Omental fat pad (tissue), 4 donors: ENCODE data around the gene JADE2. TPM values are rescaled to one million over a fixed set of nuclear protein-coding genes. Genes with fewer than 3 reads are reported as not detected.

Experiments used
- ATAC-seq: fragments of 150-250 bp; one replicate; pipeline ENCODE4 v1.9.1; 2016; ENCODE audit warnings: mild to moderate bottlenecking, moderate library complexity; ENCODE audit not compliant: low FRiP score
- DNase-seq: peaks from one replicate; pipeline ENCODE4 v3.0.0-alpha.2; 2019; ENCODE audit warnings: low spot score
- small RNA-seq: library from RNA; depleted of rRNA; stranded (forward); fragments of <200 nt; gene quantifications from one replicate; pipeline ENCODE3, GENCODE V24; 2016
- total RNA-seq, 4 donors: library from RNA; depleted of rRNA; stranded (reverse); fragments of >200 nt; gene quantifications; one replicate each; pipeline ENCODE4 v1.1.0, GENCODE V29; 2016
- TF ChIP-seq, protein P1 (sequence below), 3 donors: fragments of 450-650 bp; IDR thresholded peaks; one replicate each; pipeline ENCODE4 v1.5.1; 2016 to 2017; ENCODE audit warnings: antibody characterized with exemption in 3 of 3, mild to moderate bottlenecking in 3 of 3, moderate library complexity in 2 of 3

Gene JADE2
- total RNA-seq, 4 donors from 2014 or later: 17.8 to 72.7 (median 33.8) TPM

DNA sequence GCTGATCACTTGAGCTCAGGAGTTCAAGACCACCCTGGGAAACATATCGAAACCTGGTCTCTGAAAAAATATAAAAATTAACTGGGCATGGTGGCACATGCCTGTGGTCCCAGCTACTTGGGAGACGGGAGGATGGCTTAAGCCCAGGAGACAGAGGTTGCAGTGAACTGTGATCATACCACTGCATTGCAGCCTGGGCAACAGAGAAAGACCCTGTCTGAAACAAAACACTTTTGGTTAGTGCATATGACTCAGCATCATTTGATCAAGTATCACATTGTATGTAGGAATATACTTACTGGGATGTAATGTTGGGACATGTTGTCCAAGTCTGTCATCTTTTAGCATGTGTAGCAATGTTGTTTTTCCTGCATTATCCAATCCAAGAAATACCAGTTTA, 95.2 kb downstream of the JADE2 start:
- ATAC-seq: no peak
- TF ChIP-seq, protein P1, sequence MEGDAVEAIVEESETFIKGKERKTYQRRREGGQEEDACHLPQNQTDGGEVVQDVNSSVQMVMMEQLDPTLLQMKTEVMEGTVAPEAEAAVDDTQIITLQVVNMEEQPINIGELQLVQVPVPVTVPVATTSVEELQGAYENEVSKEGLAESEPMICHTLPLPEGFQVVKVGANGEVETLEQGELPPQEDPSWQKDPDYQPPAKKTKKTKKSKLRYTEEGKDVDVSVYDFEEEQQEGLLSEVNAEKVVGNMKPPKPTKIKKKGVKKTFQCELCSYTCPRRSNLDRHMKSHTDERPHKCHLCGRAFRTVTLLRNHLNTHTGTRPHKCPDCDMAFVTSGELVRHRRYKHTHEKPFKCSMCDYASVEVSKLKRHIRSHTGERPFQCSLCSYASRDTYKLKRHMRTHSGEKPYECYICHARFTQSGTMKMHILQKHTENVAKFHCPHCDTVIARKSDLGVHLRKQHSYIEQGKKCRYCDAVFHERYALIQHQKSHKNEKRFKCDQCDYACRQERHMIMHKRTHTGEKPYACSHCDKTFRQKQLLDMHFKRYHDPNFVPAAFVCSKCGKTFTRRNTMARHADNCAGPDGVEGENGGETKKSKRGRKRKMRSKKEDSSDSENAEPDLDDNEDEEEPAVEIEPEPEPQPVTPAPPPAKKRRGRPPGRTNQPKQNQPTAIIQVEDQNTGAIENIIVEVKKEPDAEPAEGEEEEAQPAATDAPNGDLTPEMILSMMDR (IDR thresholded peaks at IDR 0.05): no peak
- no peak for DNase-seq

DNA sequence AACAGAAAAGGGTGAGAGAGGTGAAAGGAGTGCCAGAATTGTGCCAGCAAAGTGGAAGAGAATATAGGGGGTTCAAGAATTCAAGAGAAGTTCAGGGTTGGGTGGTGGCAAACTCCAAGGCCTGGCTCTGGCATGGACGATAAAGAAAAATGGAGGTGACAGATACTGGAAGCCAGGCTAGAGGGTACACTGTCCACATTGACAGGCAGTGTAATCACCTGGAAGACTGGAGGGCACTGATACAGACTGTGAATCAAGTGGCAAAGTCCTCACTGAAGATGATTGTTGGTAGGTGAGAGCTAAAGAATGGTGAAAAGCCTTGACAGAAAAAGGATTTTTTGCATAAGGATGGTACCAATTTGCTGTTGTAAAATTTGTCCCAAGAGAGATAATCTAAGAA, 100.1 kb downstream of the JADE2 start:
- TF ChIP-seq, protein P1 (IDR thresholded peaks at IDR 0.05): no peak
- no peak for DNase-seq
- ATAC-seq: no peak

DNA sequence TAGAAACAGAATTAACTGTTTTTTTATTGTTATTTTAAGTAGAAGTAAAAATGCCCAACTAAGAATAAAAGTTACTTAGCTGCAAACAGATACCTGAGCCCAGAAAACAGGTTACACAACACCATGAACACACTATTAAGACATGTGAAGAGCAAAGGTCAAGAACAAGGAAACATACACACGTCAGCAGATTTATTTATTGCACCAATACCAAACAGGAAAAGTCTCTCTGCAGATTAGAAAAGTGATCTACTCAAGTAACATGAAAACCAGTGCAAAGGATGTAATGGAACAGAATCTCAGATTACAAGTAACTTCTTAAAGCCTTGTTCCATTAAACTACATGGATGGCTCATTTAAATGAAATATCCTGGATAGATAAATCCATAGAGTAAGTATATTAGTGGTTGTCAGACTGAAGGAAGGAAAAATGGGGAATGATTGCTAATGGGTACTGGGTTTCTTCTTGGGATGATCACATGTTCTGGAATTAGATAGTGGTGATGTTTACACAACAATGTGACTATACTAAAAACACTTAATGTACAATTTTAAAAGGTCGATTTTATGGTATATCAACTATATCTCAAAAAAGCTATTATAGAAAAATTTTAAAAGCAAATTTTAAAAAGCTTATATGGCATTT, 101.0 kb downstream of the JADE2 start:
- TF ChIP-seq, protein P1 (IDR thresholded peaks at IDR 0.05): no peak
- ATAC-seq: peak; percentile 75
- no peak for DNase-seq

Small RNAs within 50 kb of the gene (small RNA-seq; reads per million reads assigned to genes)
- not detected for gene RN7SL541P
- not detected for gene RNU6-456P

Other genes starting within 250 kb of the JADE2 start
- gene CDKL3, start 158.5 kb upstream of the JADE2 start, total RNA-seq: 1 to 10 TPM in 1 of 4 donors, under 1 TPM in 1, not detected in 2; 0.63 to 1.0 TPM
- 10 to 100 TPM; 42.2 to 95.8 (median 46.0) TPM for gene UBE2B, start 154.1 kb upstream of the JADE2 start, total RNA-seq
- gene CDKN2AIPNL, start 113.8 kb upstream of the JADE2 start, total RNA-seq: 10 to 100 TPM; 10.2 to 20.4 (median 17.7) TPM
- 10 to 100 TPM; 29.9 to 55.0 (median 48.4) TPM for gene SAR1B, start 107.2 kb downstream of the JADE2 start, total RNA-seq
- 10 to 100 TPM; 20.6 to 33.4 (median 27.9) TPM for gene SEC24A, start 123.1 kb downstream of the JADE2 start, total RNA-seq
- gene CAMLG, start 212.9 kb downstream of the JADE2 start, total RNA-seq: 10 to 100 TPM; 27.0 to 40.4 (median 31.0) TPM
- 10 to 100 TPM; 29.4 to 48.5 (median 39.3) TPM for gene DDX46, start 233.1 kb downstream of the JADE2 start, total RNA-seq